ENCODE results near the gene IDH1. TPM values are rescaled to one million over a fixed set of nuclear protein-coding genes. Genes with fewer than 3 reads are reported as not detected.

Gene IDH1
- total RNA-seq, 1 experiment from 2014 or later, result 73.6 TPM

DNA sequence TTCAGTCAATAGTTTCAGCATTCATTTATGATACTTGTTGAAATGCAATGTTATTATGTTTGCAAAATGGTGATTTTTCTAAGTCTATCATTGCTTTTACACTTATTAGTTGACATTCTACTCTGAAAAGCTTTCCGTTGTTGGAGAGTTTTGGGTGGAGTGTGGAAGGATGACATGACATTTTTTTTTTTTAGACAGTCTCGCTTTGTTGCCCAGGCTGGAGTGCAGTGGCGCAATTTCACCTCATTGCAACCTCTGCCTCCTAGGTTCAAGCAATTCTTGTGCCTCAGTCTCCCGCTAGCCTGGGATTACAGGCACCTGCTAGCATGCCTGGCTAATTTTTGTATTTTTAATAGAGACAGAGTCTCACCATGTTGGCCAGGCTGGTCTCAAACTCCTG, 41.0 kb upstream of the IDH1 start:
- Histone ChIP-seq H3K9ac (ENCODE audit: low read length) (no peak overlapping the region), H2AFZ (ENCODE audit: low read length) (no peak overlapping the region), H3K27ac (ENCODE audit: low read length) (no peak overlapping the region), H3K4me3 (ENCODE audit: low read length) (no peak overlapping the region), H3K27me3 (ENCODE audit: low read length) (no peaks in the 10 kb centered on the region), H3K4me2 (ENCODE audit: low read length) (no peak overlapping the region), H3K9me3 (ENCODE audit: low read length) (no peaks in the 10 kb centered on the region), H3K4me1 (ENCODE audit: insufficient read depth, low read length) (no peaks in the 10 kb centered on the region), H3K9me2 (replicated peaks; ENCODE audit: low read length) (no peaks in the 10 kb centered on the region), H3K36me3 (ENCODE audit: low read depth, low read length) (peaks cover 12% of the 10 kb centered on the region; the same call in 1 of the 2 replicates), H4K20me1 (ENCODE audit: low read length) (no peaks in the 10 kb centered on the region), H3K79me2 (ENCODE audit: low read length) (0 out of 2 replicates have a peak, but pooled peaks cover 4% of the 10 kb centered on the region), H3F3A (ENCODE audit: low read length, unreplicated experiment) (no peaks in the 10 kb centered on the region)
- no peak for DNase-seq
- CTCF ChIA-PET, result no interaction called here
- ATAC-seq, result no peak
- intact Hi-C loops (cut with micrococcal nuclease), result no loop called here
- POLR2A ChIA-PET (ENCODE audit: unreplicated experiment), result no interaction called here
- BruUV-seq (replicated peaks), result no TSS peak
- TF ChIP-seq EZH2phosphoT487 (IDR thresholded peaks at IDR 0.05; ENCODE audit: borderline replicate concordance, low read length), result no peak
- TF ChIP-seq, protein P1, sequence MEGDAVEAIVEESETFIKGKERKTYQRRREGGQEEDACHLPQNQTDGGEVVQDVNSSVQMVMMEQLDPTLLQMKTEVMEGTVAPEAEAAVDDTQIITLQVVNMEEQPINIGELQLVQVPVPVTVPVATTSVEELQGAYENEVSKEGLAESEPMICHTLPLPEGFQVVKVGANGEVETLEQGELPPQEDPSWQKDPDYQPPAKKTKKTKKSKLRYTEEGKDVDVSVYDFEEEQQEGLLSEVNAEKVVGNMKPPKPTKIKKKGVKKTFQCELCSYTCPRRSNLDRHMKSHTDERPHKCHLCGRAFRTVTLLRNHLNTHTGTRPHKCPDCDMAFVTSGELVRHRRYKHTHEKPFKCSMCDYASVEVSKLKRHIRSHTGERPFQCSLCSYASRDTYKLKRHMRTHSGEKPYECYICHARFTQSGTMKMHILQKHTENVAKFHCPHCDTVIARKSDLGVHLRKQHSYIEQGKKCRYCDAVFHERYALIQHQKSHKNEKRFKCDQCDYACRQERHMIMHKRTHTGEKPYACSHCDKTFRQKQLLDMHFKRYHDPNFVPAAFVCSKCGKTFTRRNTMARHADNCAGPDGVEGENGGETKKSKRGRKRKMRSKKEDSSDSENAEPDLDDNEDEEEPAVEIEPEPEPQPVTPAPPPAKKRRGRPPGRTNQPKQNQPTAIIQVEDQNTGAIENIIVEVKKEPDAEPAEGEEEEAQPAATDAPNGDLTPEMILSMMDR (conservative IDR thresholded peaks at IDR 0.05; ENCODE audit: low read depth, low read length), result no peak
- TF ChIP-seq EZH2 (IDR thresholded peaks at IDR 0.05; ENCODE audit: low read length, unreplicated experiment), result no peak

DNA sequence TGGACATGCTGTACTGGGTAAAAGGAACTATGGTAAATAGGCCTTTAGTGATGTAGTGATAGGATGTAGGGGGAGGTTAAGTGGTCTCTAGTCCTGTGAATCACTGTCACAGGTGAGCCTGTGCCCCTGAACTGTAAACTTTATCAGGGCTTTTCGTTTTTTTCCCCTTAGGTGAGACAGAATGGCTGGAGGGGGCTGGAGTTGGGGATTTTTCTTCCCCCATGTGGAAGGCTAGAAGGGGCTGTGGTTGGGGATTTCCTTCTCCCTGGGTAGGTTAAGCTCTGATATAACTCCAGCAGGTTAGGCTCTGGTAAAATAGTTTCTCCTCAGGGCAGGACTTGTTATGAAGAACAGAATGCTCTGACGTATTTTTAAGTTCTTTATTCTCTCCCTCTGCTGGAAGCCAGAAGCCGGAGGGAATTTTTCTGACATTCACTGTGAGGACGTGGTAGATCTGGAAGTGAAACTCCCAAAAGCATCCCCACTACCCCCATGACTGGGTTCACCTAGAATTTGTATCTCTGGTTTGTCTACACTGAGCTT, 39.7 kb upstream of the IDH1 start:
- Histone ChIP-seq H3K4me2 (ENCODE audit: low read length) (no peak overlapping the region), H4K20me1 (ENCODE audit: low read length) (no peaks in the 10 kb centered on the region), H3K4me1 (ENCODE audit: insufficient read depth, low read length) (no peaks in the 10 kb centered on the region), H2AFZ (ENCODE audit: low read length) (no peak overlapping the region), H3K79me2 (ENCODE audit: low read length) (0 out of 2 replicates have a peak, but pooled peaks cover 4% of the 10 kb centered on the region), H3K9me2 (replicated peaks; ENCODE audit: low read length) (no peaks in the 10 kb centered on the region), H3K9me3 (ENCODE audit: low read length) (no peaks in the 10 kb centered on the region), H3K9ac (ENCODE audit: low read length) (no peak overlapping the region), H3K27me3 (ENCODE audit: low read length) (no peaks in the 10 kb centered on the region), H3K36me3 (ENCODE audit: low read depth, low read length) (peaks cover 20% of the 10 kb centered on the region), H3F3A (ENCODE audit: low read length, unreplicated experiment) (no peaks in the 10 kb centered on the region), H3K27ac (ENCODE audit: low read length) (no peak overlapping the region), H3K4me3 (ENCODE audit: low read length) (no peak overlapping the region)
- ATAC-seq (no peak), DNase-seq (no peak)
- ChIA-PET CTCF (no interaction called here), POLR2A (ENCODE audit: unreplicated experiment) (interaction anchor here (0.5 kb wide), 1 partner anchor 483 kb away, joined by 3 read pairs; no protein-coding TSS in a partner anchor)
- no TSS peak for BruUV-seq (replicated peaks)
- intact Hi-C loops (cut with micrococcal nuclease), result no loop called here
- TF ChIP-seq EZH2 (IDR thresholded peaks at IDR 0.05; ENCODE audit: low read length, unreplicated experiment) (no peak), EZH2phosphoT487 (IDR thresholded peaks at IDR 0.05; ENCODE audit: borderline replicate concordance, low read length) (no peak)
- TF ChIP-seq, protein P1 (conservative IDR thresholded peaks at IDR 0.05; ENCODE audit: low read depth, low read length), result no peak

DNA sequence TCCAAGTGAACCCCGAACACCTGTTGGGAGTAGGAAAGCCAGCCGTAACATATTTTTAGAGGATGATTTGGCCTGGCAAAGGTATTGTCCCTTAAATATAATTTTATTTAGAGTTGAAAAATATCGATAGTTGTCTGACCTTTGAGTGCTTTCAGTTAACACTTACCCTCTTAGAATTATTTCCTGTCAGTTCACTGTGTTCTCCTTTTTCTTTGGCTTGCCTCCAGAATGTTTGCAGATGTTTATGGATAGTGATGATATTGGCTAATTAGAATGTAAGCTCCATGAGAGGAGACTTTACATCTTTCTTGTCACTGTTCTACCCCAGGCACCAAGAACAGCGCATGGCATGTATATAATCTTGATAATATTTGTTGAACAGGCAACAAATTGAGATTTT, 31.0 kb upstream of the IDH1 start:
- H3K9me3 ChIP-seq (ENCODE audit: low read length), result no peaks in the 10 kb centered on the region
- no peak overlapping the region for H3K4me2 ChIP-seq (ENCODE audit: low read length)
- POLR2A ChIA-PET (ENCODE audit: unreplicated experiment), result no interaction called here
- no TSS peak for BruUV-seq (replicated peaks)
- no peak for TF ChIP-seq EZH2phosphoT487 (IDR thresholded peaks at IDR 0.05; ENCODE audit: borderline replicate concordance, low read length)
- TF ChIP-seq EZH2 (IDR thresholded peaks at IDR 0.05; ENCODE audit: low read length, unreplicated experiment), result no peak
- TF ChIP-seq, protein P1 (conservative IDR thresholded peaks at IDR 0.05; ENCODE audit: low read depth, low read length), result no peak
- DNase-seq (no peak), ATAC-seq (no peak)
- H3K9ac ChIP-seq (ENCODE audit: low read length), result no peak overlapping the region
- no peak overlapping the region for H3K4me3 ChIP-seq (ENCODE audit: low read length)
- no peaks in the 10 kb centered on the region for H3K27me3 ChIP-seq (ENCODE audit: low read length)
- intact Hi-C loops (cut with micrococcal nuclease), result no loop called here
- no peaks in the 10 kb centered on the region for H3K79me2 ChIP-seq (ENCODE audit: low read length)
- CTCF ChIA-PET, result no interaction called here
- H3K9me2 ChIP-seq (replicated peaks; ENCODE audit: low read length), result no peaks in the 10 kb centered on the region
- H3K36me3 ChIP-seq (ENCODE audit: low read depth, low read length), result peaks cover 34% of the 10 kb centered on the region
- H3K4me1 ChIP-seq (ENCODE audit: insufficient read depth, low read length), result 0 out of 2 replicates have a peak, but pooled peaks cover 1% of the 10 kb centered on the region
- no peaks in the 10 kb centered on the region for H3F3A ChIP-seq (ENCODE audit: low read length, unreplicated experiment)
- H4K20me1 ChIP-seq (ENCODE audit: low read length), result no peaks in the 10 kb centered on the region
- H2AFZ ChIP-seq (ENCODE audit: low read length), result no peak overlapping the region
- no peak overlapping the region for H3K27ac ChIP-seq (ENCODE audit: low read length)
